Panc1 (cell line): ENCODE results near the gene HAUS1. TPM values are rescaled to one million over a fixed set of nuclear protein-coding genes. Genes with fewer than 3 reads are reported as not detected.

Experiments
- ATAC-seq: fragments of 200-7000 bp; cut with Tn5 transposase; 2 replicates; pipeline ENCODE4 v1.9.1; 2020; ENCODE audit warnings: mild to moderate bottlenecking, moderate library complexity
- BruUV-seq: library from RNA; stranded (reverse); fragments of 400-500 nt; replicated peaks from 2 replicates; lab custom pipeline; 2021; lab: Mats Ljungman, UMichigan
- CTCF ChIA-PET: fragments of 300-600 bp; sonication (Branson Sonifier 250); formaldehyde crosslinking; loops from one replicate; lab custom pipeline; 2022; ENCODE audit warnings: antibody characterized with exemption; lab: Charles Lee
- POLR2A ChIA-PET: fragments of 300-600 bp; sonication (Branson Sonifier 250); formaldehyde crosslinking; loops from one replicate; lab custom pipeline; 2022; ENCODE audit warnings: antibody characterized with exemption; lab: Charles Lee
- DNase-seq: peaks from one replicate; pipeline ENCODE4 v3.0.0-alpha.2; 2010; ENCODE audit warnings: low read depth, low spot score
- H3K27ac ChIP-seq: 2 replicates; pipeline ENCODE4 v1.5.1; 2011; ENCODE audit warnings: mild to moderate bottlenecking, low read length, inconsistent platforms
- H3K27me3 ChIP-seq: fragments of 200-500 bp; sonication (Bioruptor generic); 2 replicates; pipeline ENCODE4 v1.6.0; 2014; ENCODE audit warnings: low read length, inconsistent platforms; ENCODE audit not compliant: control insufficient read depth, insufficient read depth
- H3K36me3 ChIP-seq: fragments of 200-500 bp; sonication (Bioruptor generic); 2 replicates; pipeline ENCODE4 v1.5.1; 2014; ENCODE audit warnings: inconsistent platforms, mild to moderate bottlenecking, low read length, moderate library complexity; ENCODE audit not compliant: control insufficient read depth, insufficient read depth
- H3K4me1 ChIP-seq: 2 replicates; pipeline ENCODE4 v1.5.1; 2011; ENCODE audit warnings: inconsistent platforms, mild to moderate bottlenecking, low read length, moderate library complexity; ENCODE audit not compliant: control insufficient read depth, insufficient read depth
- H3K4me3 ChIP-seq, 2 experiments: 2 replicates each; pipeline ENCODE4 v1.5.1; 2011 to 2012; ENCODE audit warnings: low read depth in 2 of 2, low read length in 2 of 2, mild to moderate bottlenecking in 2 of 2, inconsistent platforms in 1 of 2, moderate library complexity in 1 of 2
- H3K9me3 ChIP-seq: fragments of 200-500 bp; sonication (Bioruptor generic); 2 replicates; pipeline ENCODE4 v1.5.1; 2014; ENCODE audit warnings: low read depth, mild to moderate bottlenecking, inconsistent platforms, low read length, moderate library complexity; ENCODE audit not compliant: control insufficient read depth, insufficient read depth
- CTCF ChIP-seq: fragments of 450-650 bp; IDR thresholded peaks from 2 replicates; pipeline ENCODE4 v1.5.1; 2017; ENCODE audit warnings: mild to moderate bottlenecking
- POLR2AphosphoS5 ChIP-seq: IDR thresholded peaks from 2 replicates; pipeline ENCODE4 v1.6.1; 2012; ENCODE audit warnings: mild to moderate bottlenecking, low read depth, low read length, moderate library complexity
- REST ChIP-seq, 2 experiments: IDR thresholded peaks; 2 replicates each; pipeline ENCODE4 v1.6.1; 2011 to 2012; ENCODE audit warnings: low read depth in 2 of 2, control low read depth in 1 of 2, low read length in 1 of 2, mild to moderate bottlenecking in 1 of 2, moderate library complexity in 1 of 2; ENCODE audit not compliant: insufficient read depth in 1 of 2
- SIN3A ChIP-seq: IDR thresholded peaks from 2 replicates; pipeline ENCODE4 v1.6.1; 2012; ENCODE audit warnings: low read depth, mild to moderate bottlenecking, low read length, moderate library complexity, borderline replicate concordance; ENCODE audit not compliant: insufficient read depth
- TCF7L2 ChIP-seq: IDR thresholded peaks from 2 replicates; pipeline ENCODE4 v1.6.1; 2011; ENCODE audit warnings: mild to moderate bottlenecking, low read depth, low read length, inconsistent platforms
- in situ Hi-C: cut with HindIII; loops from 2 replicates; pipeline ENCODE4 v1.10.0; 2016; ENCODE audit warnings: low sequenced_read_pairs, low pct_unique_long_range_greater_than_20kb
- intact Hi-C: fragments of 100-400 bp; cut with micrococcal nuclease; formaldehyde crosslinking; loops from one replicate; pipeline ENCODE4 v1.10.0; 2022; ENCODE audit not compliant: unreplicated experiment
- total RNA-seq: library from RNA; stranded (reverse); gene quantifications from one replicate; pipeline ENCODE4 v1.2.1, GENCODE V29; 2021; ENCODE audit not compliant: unreplicated experiment

HAUS1 gene
- total RNA-seq, 1 experiment from 2014 or later = 28.4 TPM

- H3K4me1 ChIP-seq = peaks cover 10% of the 10 kb centered on the region
- H3K9me3 ChIP-seq = no peaks in the 10 kb centered on the region
- DNase-seq (no peak), ATAC-seq (no peak)
- POLR2A ChIA-PET = no interaction called here
- CTCF ChIA-PET = no interaction called here
- H3K27ac ChIP-seq = peak overlapping the region; percentile 92
- H3K27me3 ChIP-seq = no peaks in the 10 kb centered on the region
- no peak for TF ChIP-seq TCF7L2
- TF ChIP-seq POLR2AphosphoS5 = no peak
- no peak for TF ChIP-seq REST (IDR thresholded peaks at IDR 0.05; ENCODE audit: insufficient read depth in 1 of 2, low read depth in 2 of 2, low read length in 1 of 2)
- TF ChIP-seq SIN3A = no peak
- H3K36me3 ChIP-seq = peaks cover 7% of the 10 kb centered on the region; the same call in 1 of the 2 replicates
- intact Hi-C loops (no loop called here), in situ Hi-C loops (no loop called here)
- BruUV-seq = no TSS peak
- peak overlapping the region; percentile 78 to 85 for H3K4me3 ChIP-seq
These were observed 6.8 kb upstream of the HAUS1 start for GRCh38 chr18:46097431-46097800.

- ATAC-seq (peak; percentile 90), DNase-seq (peak; percentile 46)
- POLR2A ChIA-PET = no interaction called here
- intact Hi-C loops (no loop called here), in situ Hi-C loops (no loop called here)
- TF ChIP-seq REST (IDR thresholded peaks at IDR 0.05; ENCODE audit: insufficient read depth in 1 of 2, low read depth in 2 of 2, low read length in 1 of 2) (0 out of 4 replicates have a peak, but pooled peaks of 1 of the 2 experiments have one; percentile 28), TCF7L2 (no peak), POLR2AphosphoS5 (peak; percentile 81), SIN3A (no peak; the same call in 1 of the 2 replicates), CTCF (no peak)
- Histone ChIP-seq H3K27me3 (no peaks in the 10 kb centered on the region), H3K9me3 (no peaks in the 10 kb centered on the region), H3K27ac (peak within 1 kb of the TSS; percentile 94), H3K4me1 (peaks cover 10% of the 10 kb centered on the region), H3K4me3 (peak within 1 kb of the TSS; percentile 78 to 85), H3K36me3 (peaks cover 7% of the 10 kb centered on the region; the same call in 1 of the 2 replicates)
- no TSS peak for BruUV-seq
- CTCF ChIA-PET = no interaction called here
These were observed 6.2 kb upstream of the HAUS1 start, which contains the start of gene ATP5F1A for GRCh38 chr18:46097801-46098615. Gene ATP5F1A, minus strand, starts transcription at chr18:46098296. Its CDS starts 65 bp downstream, at chr18:46098231.
